ENCODE data around the gene RTF2. TPM values are rescaled to one million over a fixed set of nuclear protein-coding genes. Genes with fewer than 3 reads are reported as not detected.

The RTF2 gene
- total RNA-seq, 2 experiments from 2014 or later: 63.6 to 72.7 TPM

DNA sequence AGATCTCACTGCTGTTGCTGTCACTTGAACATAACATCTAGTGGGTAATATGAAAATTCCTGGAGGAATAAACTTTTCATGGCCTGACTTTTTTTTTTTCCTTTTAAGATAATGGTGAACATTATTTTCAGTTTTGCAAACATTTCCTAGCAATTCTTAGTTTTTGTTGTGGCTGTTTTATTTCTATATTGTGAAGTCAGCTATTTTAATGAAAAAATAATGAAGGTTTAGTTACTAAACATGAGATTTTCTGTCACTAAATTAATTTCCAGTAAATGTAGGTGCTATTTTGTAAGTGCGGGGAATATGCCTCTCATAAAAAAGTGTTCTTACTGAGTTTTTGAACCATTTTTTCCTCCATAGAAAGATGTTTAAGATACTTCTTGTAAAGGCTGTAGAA lies 32.7 kb downstream of the RTF2 start:
- Histone ChIP-seq H2AFZ (ENCODE audit: low read length) (no peak overlapping the region), H3K4me1 (ENCODE audit: insufficient read depth, low read length, poor library complexity, severe bottlenecking) (no peaks in the 10 kb centered on the region), H3K9me2 (ENCODE audit: insufficient read depth, low read length) (no peaks in the 10 kb centered on the region), H3K36me3 (ENCODE audit: insufficient read depth, low read length) (peaks cover 42% of the 10 kb centered on the region), H3K4me3 (ENCODE audit: low read depth, low read length, poor library complexity, severe bottlenecking) (no peak overlapping the region), H3K79me2 (ENCODE audit: insufficient read depth, low read depth, low read length) (no peaks in the 10 kb centered on the region), H3K9me3 (ENCODE audit: low read length) (peaks cover 8% of the 10 kb centered on the region; the same call in 1 of the 2 replicates), H3K4me2 (ENCODE audit: low read length) (no peak overlapping the region), H3K27ac (ENCODE audit: low read depth, low read length, poor library complexity, severe bottlenecking) (no peak overlapping the region), H4K20me1 (ENCODE audit: insufficient read depth, low read length) (no peaks in the 10 kb centered on the region)
- intact Hi-C loops (cut with micrococcal nuclease; ENCODE audit: unreplicated experiment): no loop called here
- BruUV-seq (replicated peaks): no TSS peak
- DNase-seq (ENCODE audit: low spot score): no peak
- no peak for TF ChIP-seq EZH2phosphoT487 (IDR thresholded peaks at IDR 0.05; ENCODE audit: borderline replicate concordance, low read depth, low read length)
- TF ChIP-seq, protein P1, sequence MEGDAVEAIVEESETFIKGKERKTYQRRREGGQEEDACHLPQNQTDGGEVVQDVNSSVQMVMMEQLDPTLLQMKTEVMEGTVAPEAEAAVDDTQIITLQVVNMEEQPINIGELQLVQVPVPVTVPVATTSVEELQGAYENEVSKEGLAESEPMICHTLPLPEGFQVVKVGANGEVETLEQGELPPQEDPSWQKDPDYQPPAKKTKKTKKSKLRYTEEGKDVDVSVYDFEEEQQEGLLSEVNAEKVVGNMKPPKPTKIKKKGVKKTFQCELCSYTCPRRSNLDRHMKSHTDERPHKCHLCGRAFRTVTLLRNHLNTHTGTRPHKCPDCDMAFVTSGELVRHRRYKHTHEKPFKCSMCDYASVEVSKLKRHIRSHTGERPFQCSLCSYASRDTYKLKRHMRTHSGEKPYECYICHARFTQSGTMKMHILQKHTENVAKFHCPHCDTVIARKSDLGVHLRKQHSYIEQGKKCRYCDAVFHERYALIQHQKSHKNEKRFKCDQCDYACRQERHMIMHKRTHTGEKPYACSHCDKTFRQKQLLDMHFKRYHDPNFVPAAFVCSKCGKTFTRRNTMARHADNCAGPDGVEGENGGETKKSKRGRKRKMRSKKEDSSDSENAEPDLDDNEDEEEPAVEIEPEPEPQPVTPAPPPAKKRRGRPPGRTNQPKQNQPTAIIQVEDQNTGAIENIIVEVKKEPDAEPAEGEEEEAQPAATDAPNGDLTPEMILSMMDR (conservative IDR thresholded peaks at IDR 0.05; ENCODE audit: low read length): no peak
- POLR2A ChIA-PET: no interaction called here
- CTCF ChIA-PET (ENCODE audit: unreplicated experiment): no interaction called here

DNA sequence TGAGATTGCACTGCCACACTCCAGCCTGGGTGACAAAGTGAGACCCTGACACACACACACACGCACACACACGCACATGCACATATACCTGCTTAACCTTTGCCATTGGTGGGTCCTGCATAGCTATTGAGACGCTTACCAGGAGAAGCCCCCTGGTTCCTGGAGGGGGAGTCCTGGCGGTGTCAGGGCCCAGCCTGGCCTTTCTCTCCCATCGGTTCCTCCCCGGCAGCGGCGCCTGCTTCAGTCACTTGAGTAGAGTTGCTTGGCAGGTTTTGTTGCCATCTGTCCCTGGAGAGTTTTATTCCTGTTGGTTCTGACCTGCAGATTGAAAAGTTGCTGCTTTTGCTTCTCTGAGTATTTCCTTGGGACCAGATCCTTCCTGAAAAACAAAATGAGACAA lies 35.5 kb downstream of the RTF2 start:
- Histone ChIP-seq H3K79me2 (ENCODE audit: insufficient read depth, low read depth, low read length) (no peaks in the 10 kb centered on the region), H3K27ac (ENCODE audit: low read depth, low read length, poor library complexity, severe bottlenecking) (no peak overlapping the region), H3K4me2 (ENCODE audit: low read length) (no peak overlapping the region), H2AFZ (ENCODE audit: low read length) (no peak overlapping the region), H3K4me3 (ENCODE audit: low read depth, low read length, poor library complexity, severe bottlenecking) (no peak overlapping the region), H3K9me2 (ENCODE audit: insufficient read depth, low read length) (no peaks in the 10 kb centered on the region), H3K4me1 (ENCODE audit: insufficient read depth, low read length, poor library complexity, severe bottlenecking) (no peaks in the 10 kb centered on the region), H3K36me3 (ENCODE audit: insufficient read depth, low read length) (peaks cover 14% of the 10 kb centered on the region), H3K9me3 (ENCODE audit: low read length) (no peaks in the 10 kb centered on the region), H4K20me1 (ENCODE audit: insufficient read depth, low read length) (no peaks in the 10 kb centered on the region)
- no TSS peak for BruUV-seq (replicated peaks)
- no peak for DNase-seq (ENCODE audit: low spot score)
- POLR2A ChIA-PET: no interaction called here
- intact Hi-C loops (cut with micrococcal nuclease; ENCODE audit: unreplicated experiment): no loop called here
- CTCF ChIA-PET (ENCODE audit: unreplicated experiment): no interaction called here
- TF ChIP-seq, protein P1 (conservative IDR thresholded peaks at IDR 0.05; ENCODE audit: low read length): no peak

DNA sequence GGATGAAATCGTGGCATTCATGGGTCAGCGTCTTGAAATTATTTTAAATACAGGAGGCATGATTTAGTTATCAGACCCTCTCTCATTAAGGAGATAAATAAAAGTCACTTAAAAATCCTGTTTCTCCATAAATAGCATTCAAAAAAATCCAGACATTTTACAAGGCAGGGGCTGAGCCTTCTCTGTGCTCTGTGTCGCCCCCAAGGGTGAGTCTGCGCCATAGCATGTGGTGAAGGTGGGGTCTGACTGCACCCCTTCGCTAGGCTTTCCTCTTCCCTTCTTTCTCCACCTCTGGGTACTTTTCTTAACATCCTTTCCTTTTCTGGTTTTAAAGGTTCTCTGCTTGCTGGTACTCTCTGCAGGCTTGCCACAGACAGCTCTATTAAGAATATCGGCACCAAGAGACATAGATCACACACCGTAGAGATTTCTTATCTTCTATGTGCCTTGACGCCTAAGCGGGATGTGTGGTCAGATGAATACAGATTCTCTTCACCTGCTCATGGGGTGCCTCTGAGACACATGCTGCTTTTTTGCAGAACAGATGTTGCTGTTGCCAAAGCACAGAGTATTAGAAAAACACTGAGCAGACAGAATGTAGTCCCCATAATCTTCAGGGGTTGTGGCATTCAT lies 36.1 kb downstream of the RTF2 start:
- ChIA-PET POLR2A (no interaction called here), CTCF (ENCODE audit: unreplicated experiment) (no interaction called here)
- H3K4me1 ChIP-seq (ENCODE audit: insufficient read depth, low read length, poor library complexity, severe bottlenecking): no peaks in the 10 kb centered on the region
- DNase-seq (ENCODE audit: low spot score): no peak
- no peaks in the 10 kb centered on the region for H3K79me2 ChIP-seq (ENCODE audit: insufficient read depth, low read depth, low read length)
- no peak overlapping the region for H2AFZ ChIP-seq (ENCODE audit: low read length)
- peaks cover 14% of the 10 kb centered on the region for H3K36me3 ChIP-seq (ENCODE audit: insufficient read depth, low read length)
- no peaks in the 10 kb centered on the region for H3K9me2 ChIP-seq (ENCODE audit: insufficient read depth, low read length)
- intact Hi-C loops (cut with micrococcal nuclease; ENCODE audit: unreplicated experiment): no loop called here
- H3K27ac ChIP-seq (ENCODE audit: low read depth, low read length, poor library complexity, severe bottlenecking): no peak overlapping the region
- no TSS peak for BruUV-seq (replicated peaks)
- no peak for TF ChIP-seq EZH2phosphoT487 (IDR thresholded peaks at IDR 0.05; ENCODE audit: borderline replicate concordance, low read depth, low read length)
- TF ChIP-seq, protein P1 (conservative IDR thresholded peaks at IDR 0.05; ENCODE audit: low read length): peak; percentile 74
- H4K20me1 ChIP-seq (ENCODE audit: insufficient read depth, low read length): no peaks in the 10 kb centered on the region
- H3K4me2 ChIP-seq (ENCODE audit: low read length): no peak overlapping the region
- no peak overlapping the region for H3K4me3 ChIP-seq (ENCODE audit: low read depth, low read length, poor library complexity, severe bottlenecking)
- no peaks in the 10 kb centered on the region for H3K9me3 ChIP-seq (ENCODE audit: low read length)

Measured in OCI-LY7 (cell line).